ENCODE results near the gene FBXL17. TPM values are rescaled to one million over a fixed set of nuclear protein-coding genes. Genes with fewer than 3 reads are reported as not detected.

The FBXL17 gene
- total RNA-seq, 1 experiment from 2014 or later, result 5.3 TPM

DNA sequence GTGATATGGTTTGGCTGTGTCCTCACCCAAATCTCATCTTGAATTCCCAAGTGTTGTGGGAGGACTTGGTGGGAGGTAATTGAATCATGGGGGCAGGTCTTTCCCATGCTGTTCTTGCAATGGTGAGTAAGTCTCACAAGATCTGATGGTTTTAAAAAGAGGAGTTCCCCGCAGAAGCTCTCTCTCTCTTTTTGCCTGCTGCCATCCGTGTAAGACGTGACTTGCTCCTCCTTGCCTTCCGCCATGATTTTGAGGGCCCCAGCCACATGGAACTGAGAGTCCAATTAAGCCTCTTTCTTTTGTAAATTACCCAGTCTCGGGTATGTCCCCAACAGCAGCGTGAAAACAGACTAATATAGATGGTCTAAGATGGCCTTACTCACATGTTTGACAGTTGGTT lies 210.1 kb downstream of the FBXL17 start:
- Histone ChIP-seq H3K27ac (ENCODE audit: insufficient read length, low read depth, low read length) (no peak overlapping the region), H4K20me1 (ENCODE audit: control insufficient read depth, insufficient read depth, insufficient read length) (no peaks in the 10 kb centered on the region), H4K8ac (replicated peaks; ENCODE audit: insufficient read length, low read depth, low read length) (no peak overlapping the region), H2BK5ac (ENCODE audit: insufficient read length, low read length) (no peak overlapping the region), H3K4ac (ENCODE audit: low read depth, low read length) (no peak overlapping the region), H3T11ph (ENCODE audit: low read length) (no peak overlapping the region), H3K4me2 (ENCODE audit: insufficient read depth, insufficient read length, low read length) (no peak overlapping the region), H2AFZ (ENCODE audit: low read length) (no peak overlapping the region), H3K14ac (ENCODE audit: insufficient read depth, low read length) (no peak overlapping the region), H3K23ac (ENCODE audit: insufficient read length, low read depth, low read length) (no peak overlapping the region), H3K27me3 (ENCODE audit: insufficient read depth, low read length) (no peaks in the 10 kb centered on the region), H2AK5ac (ENCODE audit: insufficient read length, low read length) (no peak overlapping the region), H2BK12ac (ENCODE audit: insufficient read length, low read depth, low read length) (no peak overlapping the region), H4K91ac (ENCODE audit: insufficient read length, low read depth, low read length) (no peak overlapping the region), H2BK20ac (ENCODE audit: low read depth, low read length, poor library complexity, severe bottlenecking) (no peak overlapping the region), H3K79me2 (ENCODE audit: insufficient read depth, low read length) (no peaks in the 10 kb centered on the region), H2BK120ac (ENCODE audit: low read depth, low read length, poor library complexity, severe bottlenecking) (no peak overlapping the region), H3K9ac (ENCODE audit: extremely low read depth, insufficient read length, low read length) (no peak overlapping the region), H2BK15ac (ENCODE audit: low read depth, low read length) (no peak overlapping the region), H3K56ac (ENCODE audit: insufficient read length, low read depth, low read length) (no peak overlapping the region), H3K4me1 (ENCODE audit: insufficient read depth, low read length) (no peaks in the 10 kb centered on the region), H3K9me3 (ENCODE audit: control insufficient read depth, low read depth, low read length) (no peaks in the 10 kb centered on the region), H3K18ac (ENCODE audit: insufficient read length, low read depth, low read length) (no peak overlapping the region), H4K5ac (ENCODE audit: insufficient read length, low read depth, low read length) (no peak overlapping the region), H3K79me1 (ENCODE audit: insufficient read depth, low read depth, low read length, poor library complexity, severe bottlenecking) (no peaks in the 10 kb centered on the region), H3K23me2 (ENCODE audit: insufficient read length, low read depth, low read length, poor library complexity, severe bottlenecking) (no peaks in the 10 kb centered on the region)
- H3K27ac Mint-ChIP-seq, result 0 out of 7 replicates have a peak overlapping the region, but pooled peaks of 1 of the 3 experiments have one; percentile 63
- peaks cover 5 to 7% (median 7%) of the 10 kb centered on the region in 3 experiments; a peak in 6 of 7 replicates for H3K36me3 Mint-ChIP-seq (ENCODE audit: insufficient read depth in 1 of 3, low read depth in 3 of 3)
- H3K4me1 Mint-ChIP-seq, result no peaks in the 10 kb centered on the region
- H3K4me3 Mint-ChIP-seq, result no peak overlapping the region
- peaks cover 6% of the 10 kb centered on the region in 2 experiments; a peak in 4 of 5 replicates for H3K9me3 Mint-ChIP-seq
- DNase-seq, result no peak
- TF ChIP-seq, protein P1, sequence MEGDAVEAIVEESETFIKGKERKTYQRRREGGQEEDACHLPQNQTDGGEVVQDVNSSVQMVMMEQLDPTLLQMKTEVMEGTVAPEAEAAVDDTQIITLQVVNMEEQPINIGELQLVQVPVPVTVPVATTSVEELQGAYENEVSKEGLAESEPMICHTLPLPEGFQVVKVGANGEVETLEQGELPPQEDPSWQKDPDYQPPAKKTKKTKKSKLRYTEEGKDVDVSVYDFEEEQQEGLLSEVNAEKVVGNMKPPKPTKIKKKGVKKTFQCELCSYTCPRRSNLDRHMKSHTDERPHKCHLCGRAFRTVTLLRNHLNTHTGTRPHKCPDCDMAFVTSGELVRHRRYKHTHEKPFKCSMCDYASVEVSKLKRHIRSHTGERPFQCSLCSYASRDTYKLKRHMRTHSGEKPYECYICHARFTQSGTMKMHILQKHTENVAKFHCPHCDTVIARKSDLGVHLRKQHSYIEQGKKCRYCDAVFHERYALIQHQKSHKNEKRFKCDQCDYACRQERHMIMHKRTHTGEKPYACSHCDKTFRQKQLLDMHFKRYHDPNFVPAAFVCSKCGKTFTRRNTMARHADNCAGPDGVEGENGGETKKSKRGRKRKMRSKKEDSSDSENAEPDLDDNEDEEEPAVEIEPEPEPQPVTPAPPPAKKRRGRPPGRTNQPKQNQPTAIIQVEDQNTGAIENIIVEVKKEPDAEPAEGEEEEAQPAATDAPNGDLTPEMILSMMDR (conservative IDR thresholded peaks at IDR 0.05), result no peak
- no CpG with 5 or more reads among the region's 6 CpGs for WGBS (ENCODE audit: extremely low coverage, insufficient read length, low lambda C conversion rate)
- H3K27me3 Mint-ChIP-seq (ENCODE audit: low read depth), result no peaks in the 10 kb centered on the region
